GM21447 (cell line): ENCODE data around the gene OCIAD2.
"Not testable (repeated sequence)": the region's sequence is repeated elsewhere in the genome, so short reads cannot be mapped to it uniquely, and the experiment has no call there.

Experiments used
- ATAC-seq: cut with Tn5 transposase; IDR thresholded peaks from one replicate; pipeline ENCODE4 v1.9.1; 2021; ENCODE audit not compliant: unreplicated experiment

Gene OCIAD2, protein sequence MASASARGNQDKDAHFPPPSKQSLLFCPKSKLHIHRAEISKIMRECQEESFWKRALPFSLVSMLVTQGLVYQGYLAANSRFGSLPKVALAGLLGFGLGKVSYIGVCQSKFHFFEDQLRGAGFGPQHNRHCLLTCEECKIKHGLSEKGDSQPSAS

DNA sequence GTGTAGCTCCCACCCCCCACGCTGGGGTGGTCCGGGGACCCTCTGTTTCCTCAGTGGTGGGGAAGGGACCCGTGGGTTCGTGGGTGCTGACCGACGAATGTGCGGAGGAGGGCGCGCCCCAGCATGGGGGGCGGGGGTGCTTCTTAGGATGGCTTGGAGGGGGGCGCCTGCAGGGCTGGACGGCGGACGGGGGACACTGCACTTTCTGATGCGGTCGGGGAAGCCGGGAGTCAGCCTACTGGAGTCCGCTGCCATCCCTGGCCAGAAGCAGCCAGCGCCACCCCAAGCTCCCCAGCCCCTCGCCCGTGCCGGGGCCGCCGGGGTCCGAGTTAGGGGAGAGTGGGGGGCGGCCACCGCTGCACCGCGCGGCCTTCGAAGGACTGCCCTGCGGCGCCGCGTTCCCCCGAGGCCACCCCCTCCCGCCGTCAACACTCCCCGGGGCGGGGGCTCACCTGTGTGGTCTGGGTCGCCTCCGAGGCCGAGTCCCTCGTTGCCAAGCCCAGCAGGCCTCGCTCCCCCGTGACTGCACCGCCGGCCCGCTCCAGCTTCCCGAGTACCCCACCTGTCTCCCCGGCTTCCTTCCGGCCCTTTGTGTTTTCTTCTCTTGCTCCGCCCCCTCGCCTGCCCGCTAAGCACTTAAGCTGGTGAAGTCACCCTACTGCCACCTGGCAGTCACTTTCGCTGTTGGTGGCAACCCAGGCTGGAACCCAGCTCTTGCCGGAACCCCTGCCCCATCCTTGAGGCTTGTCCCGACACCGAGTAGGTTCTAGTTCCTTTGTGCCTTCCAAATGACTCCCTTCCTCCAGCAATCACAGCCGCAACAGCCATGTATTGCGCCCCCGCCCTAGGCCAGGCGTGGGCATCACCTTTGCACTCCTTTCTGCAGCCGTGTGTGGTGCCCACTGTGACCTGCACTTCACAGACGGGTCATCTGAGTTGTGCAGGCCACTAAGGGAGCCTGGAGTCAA, at the start of gene OCIAD2:
Gene OCIAD2 (minus strand): TSS at position 569 of the 968 bp plus-strand sequence. CDS start 2,225 bp downstream, outside the sequence.
- ATAC-seq, result peak; percentile 98

GRCh38 chr4:48954314-48954713, 47.7 kb upstream of the OCIAD2 start:
- no peak for ATAC-seq

GRCh38 chr4:48949518-48950219, 43.1 kb upstream of the OCIAD2 start:
- ATAC-seq, result no peak

- no peak for ATAC-seq
These were observed 42.5 kb upstream of the OCIAD2 start for GRCh38 chr4:48949086-48949485.

- no peak for ATAC-seq
These were observed 41.2 kb upstream of the OCIAD2 start for GRCh38 chr4:48947731-48948130.

GRCh38 chr4:48945981-48946380, 39.4 kb upstream of the OCIAD2 start:
- no peak for ATAC-seq

DNA sequence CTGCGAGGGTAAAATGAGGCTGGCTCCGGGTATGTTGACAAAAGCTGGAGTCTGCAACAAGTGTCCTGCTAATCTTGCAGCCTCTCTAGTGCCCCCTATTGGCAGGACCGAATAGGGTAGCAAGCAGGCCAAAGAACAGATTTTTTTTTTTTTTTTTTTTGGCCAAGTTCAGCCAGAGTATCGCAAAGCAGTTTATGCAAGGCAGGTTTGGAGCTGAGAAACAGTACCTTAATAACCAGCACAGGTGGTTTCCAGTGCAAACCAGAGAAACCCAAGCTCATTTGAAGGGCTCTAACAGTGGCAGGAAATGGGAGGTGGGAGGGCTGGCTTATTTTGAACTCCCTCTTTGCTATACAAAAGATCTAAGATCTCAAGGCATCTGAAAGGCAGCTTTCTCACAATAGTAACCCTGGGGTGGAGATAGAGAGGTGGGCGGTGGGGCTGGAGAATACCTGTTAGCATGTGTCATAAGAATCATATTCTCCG, 38.2 kb upstream of the OCIAD2 start:
- ATAC-seq, result no peak

- ATAC-seq, result no peak
These were observed 37.7 kb upstream of the OCIAD2 start for GRCh38 chr4:48944252-48944651.

- ATAC-seq, result no peak
These were observed 36.8 kb upstream of the OCIAD2 start for GRCh38 chr4:48943387-48943786.

DNA sequence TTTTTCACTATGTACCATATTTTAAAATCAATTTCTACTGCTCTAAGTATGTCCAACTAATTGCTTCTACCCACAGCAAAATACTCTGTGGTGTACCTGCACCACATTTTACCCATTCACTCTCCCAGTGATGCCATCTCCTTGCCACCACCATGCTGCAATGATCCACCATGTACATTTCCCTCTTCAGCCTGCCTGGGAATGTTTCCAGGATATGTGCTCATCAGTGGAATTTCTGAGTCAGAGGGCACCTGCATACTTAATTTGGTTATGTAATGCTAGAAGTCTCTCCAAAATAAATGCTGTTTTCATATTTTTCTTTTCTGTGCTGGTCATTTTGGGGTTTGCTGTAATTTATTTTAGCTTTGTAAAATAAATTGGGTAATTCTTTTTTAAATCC, 33.2 kb upstream of the OCIAD2 start:
- ATAC-seq, result no peak

DNA sequence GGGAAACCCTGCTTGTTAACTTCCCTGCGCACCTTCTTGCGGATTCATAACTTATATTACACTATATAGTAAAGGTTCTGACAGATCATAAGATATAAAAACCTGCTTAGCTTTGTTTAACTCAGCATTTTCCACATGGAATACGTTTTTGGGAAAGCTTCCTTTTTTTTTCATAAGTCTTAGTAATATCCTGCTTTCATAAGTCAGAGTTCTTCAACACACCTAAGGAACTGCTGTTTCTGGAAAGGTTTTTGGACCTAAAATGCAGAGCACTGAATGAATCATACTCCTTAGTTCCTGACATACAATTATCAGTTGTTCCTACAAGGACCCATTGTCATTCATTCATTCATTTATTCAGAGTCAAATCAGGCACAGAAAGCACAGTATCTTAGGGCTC, 32.3 kb upstream of the OCIAD2 start:
- ATAC-seq, result no peak

- no peak for ATAC-seq
These were observed 30.5 kb upstream of the OCIAD2 start for GRCh38 chr4:48937033-48937432.

DNA sequence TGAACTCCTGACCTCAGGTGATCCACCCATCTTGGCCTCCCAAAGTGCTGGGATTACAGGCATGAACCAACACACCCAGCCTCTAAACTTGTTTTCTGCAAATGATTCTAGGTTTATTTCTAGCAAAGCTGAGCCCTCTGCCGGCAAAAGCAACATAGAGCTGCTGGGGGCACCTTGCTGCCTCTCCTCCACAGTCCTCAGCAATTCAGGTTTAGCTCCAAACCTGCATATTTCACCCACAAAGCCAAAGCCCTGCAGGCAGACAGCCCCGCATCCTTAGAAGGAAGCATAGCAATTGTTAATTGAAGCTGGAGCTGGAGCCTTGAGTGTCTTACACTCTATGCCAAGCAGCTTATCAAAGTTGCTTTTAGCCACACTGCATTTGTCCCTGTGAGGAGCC, 24.9 kb upstream of the OCIAD2 start:
- no peak for ATAC-seq

- ATAC-seq, result no peak
These were observed 24.1 kb upstream of the OCIAD2 start for GRCh38 chr4:48930654-48931053.

DNA sequence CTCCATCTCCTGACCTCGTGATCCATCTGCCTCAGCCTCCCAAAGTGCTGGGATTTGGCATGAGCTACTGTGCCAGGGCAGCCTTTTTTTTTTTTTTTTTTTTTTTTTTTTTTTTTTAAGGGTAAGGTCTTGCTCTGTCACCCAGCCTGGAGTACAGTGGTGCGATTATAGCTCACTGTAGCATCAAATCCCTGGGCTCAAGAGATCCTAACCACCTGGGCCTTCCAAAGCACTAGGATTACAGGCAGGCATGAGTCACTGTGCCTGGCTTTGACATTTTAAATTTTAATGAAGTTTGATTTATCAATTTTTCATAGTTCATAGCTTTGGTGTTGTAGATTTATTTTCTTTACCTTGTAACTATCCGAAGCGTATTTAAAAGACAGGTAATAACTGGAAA, 17.8 kb upstream of the OCIAD2 start:
- no peak for ATAC-seq

GRCh38 chr4:48923065-48923464, 16.5 kb upstream of the OCIAD2 start:
- ATAC-seq, result not testable (repeated sequence)

GRCh38 chr4:48914311-48914710, 7.7 kb upstream of the OCIAD2 start:
- no peak for ATAC-seq

- ATAC-seq, result no peak
These were observed 6.8 kb upstream of the OCIAD2 start for GRCh38 chr4:48913346-48913745.

- no peak for ATAC-seq
These were observed 5.8 kb upstream of the OCIAD2 start for GRCh38 chr4:48912349-48912748.

- no peak for ATAC-seq
These were observed 3.9 kb upstream of the OCIAD2 start for GRCh38 chr4:48910511-48910910.

DNA sequence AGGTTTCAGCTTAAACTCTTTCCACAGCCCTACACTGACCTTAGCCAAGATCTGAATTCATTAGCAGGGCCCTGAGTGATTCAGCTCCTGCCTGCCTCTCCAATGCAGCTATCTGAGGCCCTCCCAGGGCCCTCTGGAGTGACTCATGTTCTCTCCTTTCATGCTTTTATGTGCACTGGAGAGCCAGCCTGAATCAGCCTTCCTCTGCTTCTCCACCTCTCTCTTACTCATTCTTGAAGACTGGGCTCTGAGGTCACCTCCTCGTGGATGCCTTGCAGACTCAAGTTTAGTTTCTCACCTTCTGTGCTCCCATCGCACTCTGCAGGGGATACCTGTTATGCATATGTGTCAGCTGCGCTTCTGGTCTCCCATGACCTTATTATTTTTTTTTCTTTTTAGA, 3.1 kb upstream of the OCIAD2 start:
- ATAC-seq, result no peak

GRCh38 chr4:48908687-48909086, 2.1 kb upstream of the OCIAD2 start:
- ATAC-seq, result no peak
